ENCODE measurements around the gene ERG. TPM values are rescaled to one million over a fixed set of nuclear protein-coding genes. Genes with fewer than 3 reads are reported as not detected.

Gene ERG
- not detected for total RNA-seq

GRCh38 chr21:38498057-38498833 is at the start of gene ERG:
Gene ERG (minus strand): TSS chr21:38498477. CDS start chr21:38498380, 97 bp downstream.
- Mint-ChIP-seq H3K4me3 (no peak within 1 kb of the TSS), H3K9me3 (no peaks in the 10 kb centered on the region), H3K4me1 (no peaks in the 10 kb centered on the region), H3K36me3 (ENCODE audit: low read depth) (no peaks in the 10 kb centered on the region), H3K27me3 (peaks cover 43% of the 10 kb centered on the region), H3K27ac (no peak within 1 kb of the TSS)
- ATAC-seq (replicated peaks) = no peak

DNA sequence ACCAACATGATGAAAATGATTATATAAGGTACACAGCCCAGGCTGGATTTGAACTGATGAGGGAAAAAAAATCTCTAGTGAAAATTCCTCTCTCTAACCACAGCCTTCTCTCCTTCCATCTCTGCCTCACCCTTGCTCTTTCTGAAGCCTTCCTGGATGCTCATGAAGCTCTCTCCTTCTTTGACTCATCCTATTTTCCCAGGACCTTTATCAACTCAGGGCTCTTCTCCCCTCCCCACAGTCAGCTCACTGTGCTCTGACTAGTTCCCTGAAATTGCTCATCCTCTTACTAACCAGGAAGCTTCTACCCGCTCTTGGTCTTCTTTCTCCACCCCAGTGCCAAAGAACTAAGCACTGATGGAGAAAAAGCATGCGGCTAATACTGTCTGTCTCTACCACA is 46.4 kb upstream of the ERG start:
- H3K27ac Mint-ChIP-seq = no peak overlapping the region
- no peaks in the 10 kb centered on the region for H3K9me3 Mint-ChIP-seq
- peaks cover 6% of the 10 kb centered on the region for H3K27me3 Mint-ChIP-seq
- no peaks in the 10 kb centered on the region for H3K36me3 Mint-ChIP-seq (ENCODE audit: low read depth)
- no peaks in the 10 kb centered on the region for H3K4me1 Mint-ChIP-seq
- no peak for ATAC-seq (replicated peaks)
- H3K4me3 Mint-ChIP-seq = no peak overlapping the region

GRCh38 chr21:38542263-38542662 is 44.0 kb upstream of the ERG start:
- Mint-ChIP-seq H3K4me3 (no peak overlapping the region), H3K27ac (no peak overlapping the region), H3K27me3 (peaks cover 6% of the 10 kb centered on the region), H3K36me3 (ENCODE audit: low read depth) (no peaks in the 10 kb centered on the region), H3K4me1 (no peaks in the 10 kb centered on the region), H3K9me3 (no peaks in the 10 kb centered on the region)
- no peak for ATAC-seq (replicated peaks)

DNA sequence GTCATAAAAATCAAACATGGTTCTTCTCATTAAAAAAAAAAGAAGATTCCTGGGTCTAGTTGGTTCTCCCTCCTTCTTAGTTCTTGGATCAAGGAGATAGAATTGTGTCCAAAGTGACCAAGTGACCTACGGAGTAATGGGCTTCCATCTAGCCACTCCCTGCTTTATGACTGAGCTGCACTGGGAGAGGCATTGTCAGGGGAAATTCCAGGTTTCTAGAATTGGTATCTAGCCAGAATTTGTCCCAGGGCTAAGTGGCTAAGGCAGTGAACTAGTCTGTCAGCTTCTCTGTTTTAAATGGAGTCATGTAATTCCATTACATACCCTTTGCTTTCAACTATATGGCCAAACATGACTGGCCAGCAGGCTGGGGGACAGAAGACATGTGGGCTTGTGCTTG is 40.1 kb upstream of the ERG start:
- no peak overlapping the region for H3K27ac Mint-ChIP-seq
- no peaks in the 10 kb centered on the region for H3K9me3 Mint-ChIP-seq
- no peak for ATAC-seq (replicated peaks)
- no peaks in the 10 kb centered on the region for H3K4me1 Mint-ChIP-seq
- H3K27me3 Mint-ChIP-seq = peaks cover 3% of the 10 kb centered on the region
- no peaks in the 10 kb centered on the region for H3K36me3 Mint-ChIP-seq (ENCODE audit: low read depth)
- no peak overlapping the region for H3K4me3 Mint-ChIP-seq

DNA sequence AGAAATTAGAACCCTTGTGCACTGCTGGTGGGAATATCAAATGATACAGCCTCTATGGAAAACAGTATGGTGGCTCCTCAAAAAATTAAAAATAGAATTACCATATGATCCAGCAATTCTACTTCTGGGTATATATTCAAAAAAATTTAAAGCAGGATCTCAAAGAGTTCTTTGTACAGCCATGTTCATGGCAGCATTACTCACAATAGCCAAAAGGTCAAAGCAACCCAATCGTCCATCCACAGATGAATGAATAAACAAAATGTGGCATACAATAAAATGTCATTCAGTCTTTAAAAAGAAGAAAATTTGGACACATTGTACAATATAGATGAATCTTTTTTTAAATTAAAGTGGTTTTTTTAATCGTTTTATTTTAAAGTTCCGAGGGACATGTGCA is 36.3 kb upstream of the ERG start:
- H3K9me3 Mint-ChIP-seq = no peaks in the 10 kb centered on the region
- no peaks in the 10 kb centered on the region for H3K27me3 Mint-ChIP-seq
- no peak overlapping the region for H3K4me3 Mint-ChIP-seq
- H3K27ac Mint-ChIP-seq = no peak overlapping the region
- ATAC-seq (replicated peaks) = no peak
- no peaks in the 10 kb centered on the region for H3K36me3 Mint-ChIP-seq (ENCODE audit: low read depth)
- H3K4me1 Mint-ChIP-seq = no peaks in the 10 kb centered on the region

GRCh38 chr21:38533887-38534286 is 35.6 kb upstream of the ERG start:
- no peak overlapping the region for H3K4me3 Mint-ChIP-seq
- no peak overlapping the region for H3K27ac Mint-ChIP-seq
- H3K4me1 Mint-ChIP-seq = no peaks in the 10 kb centered on the region
- no peaks in the 10 kb centered on the region for H3K36me3 Mint-ChIP-seq (ENCODE audit: low read depth)
- ATAC-seq (replicated peaks) = no peak
- H3K27me3 Mint-ChIP-seq = no peaks in the 10 kb centered on the region
- no peaks in the 10 kb centered on the region for H3K9me3 Mint-ChIP-seq

DNA sequence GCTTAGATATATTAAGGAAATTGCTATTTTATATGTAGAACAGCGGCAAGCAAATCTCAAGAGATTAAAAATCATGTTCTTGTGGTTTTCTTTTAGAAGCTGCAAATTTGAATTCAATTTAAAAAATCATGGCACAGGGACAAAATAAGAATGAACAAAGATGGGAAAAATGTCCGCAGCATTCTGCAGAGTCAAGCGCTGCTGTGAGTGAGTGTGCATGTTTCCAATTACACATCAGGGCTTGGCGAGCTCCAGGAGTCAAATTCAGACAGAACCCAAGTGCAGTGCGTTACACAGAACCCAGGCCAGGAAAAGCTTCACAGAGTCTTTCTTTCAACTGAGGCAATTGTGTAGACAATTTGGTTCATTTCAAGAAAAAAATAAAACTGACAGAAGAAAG is 33.3 kb upstream of the ERG start:
- Mint-ChIP-seq H3K27ac (no peak overlapping the region), H3K27me3 (peaks cover 3% of the 10 kb centered on the region), H3K9me3 (no peaks in the 10 kb centered on the region), H3K36me3 (ENCODE audit: low read depth) (no peaks in the 10 kb centered on the region), H3K4me3 (no peak overlapping the region), H3K4me1 (no peaks in the 10 kb centered on the region)
- ATAC-seq (replicated peaks) = no peak

GRCh38 chr21:38531039-38531541 is 32.8 kb upstream of the ERG start:
- Mint-ChIP-seq H3K27ac (no peak overlapping the region), H3K4me3 (no peak overlapping the region), H3K9me3 (no peaks in the 10 kb centered on the region), H3K4me1 (no peaks in the 10 kb centered on the region), H3K36me3 (ENCODE audit: low read depth) (no peaks in the 10 kb centered on the region), H3K27me3 (peaks cover 3% of the 10 kb centered on the region)
- no peak for ATAC-seq (replicated peaks)

DNA sequence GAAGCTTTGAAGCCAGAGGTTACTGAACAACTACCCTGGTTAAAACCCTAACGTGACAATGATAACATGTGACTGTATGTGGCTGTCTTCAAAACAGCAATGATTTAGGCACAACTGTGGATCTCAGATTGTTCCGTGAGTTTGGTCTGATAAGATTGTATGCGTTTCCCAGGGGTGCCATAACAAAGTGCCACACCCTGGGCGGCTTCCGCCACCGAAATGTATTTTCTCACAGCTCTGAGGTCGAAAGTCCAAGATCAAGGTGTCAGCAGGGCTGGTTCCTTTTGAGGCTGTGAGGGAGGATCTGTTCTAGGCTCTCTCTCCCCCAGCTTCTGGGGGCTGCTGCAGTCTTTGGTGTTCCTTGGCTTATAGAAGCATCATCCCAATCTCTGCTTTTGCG is 29.5 kb upstream of the ERG start:
- H3K4me3 Mint-ChIP-seq = no peak overlapping the region
- H3K36me3 Mint-ChIP-seq (ENCODE audit: low read depth) = no peaks in the 10 kb centered on the region
- no peaks in the 10 kb centered on the region for H3K4me1 Mint-ChIP-seq
- no peaks in the 10 kb centered on the region for H3K9me3 Mint-ChIP-seq
- H3K27me3 Mint-ChIP-seq = peaks cover 9% of the 10 kb centered on the region
- ATAC-seq (replicated peaks) = no peak
- H3K27ac Mint-ChIP-seq = no peak overlapping the region

GRCh38 chr21:38525454-38525853 is 27.2 kb upstream of the ERG start:
- peaks cover 14% of the 10 kb centered on the region for H3K27me3 Mint-ChIP-seq
- H3K4me1 Mint-ChIP-seq = peaks cover 4% of the 10 kb centered on the region
- peak overlapping the region; percentile 65 for H3K27ac Mint-ChIP-seq
- peaks cover 3% of the 10 kb centered on the region for H3K9me3 Mint-ChIP-seq
- H3K4me3 Mint-ChIP-seq = peak overlapping the region; percentile 26
- ATAC-seq (replicated peaks) = peak; percentile 51
- H3K36me3 Mint-ChIP-seq (ENCODE audit: low read depth) = no peaks in the 10 kb centered on the region

GRCh38 chr21:38524168-38525153 is 26.2 kb upstream of the ERG start:
- Mint-ChIP-seq H3K27me3 (peaks cover 14% of the 10 kb centered on the region), H3K27ac (peak overlapping the region; percentile 28), H3K4me3 (no peak overlapping the region), H3K9me3 (peaks cover 4% of the 10 kb centered on the region), H3K36me3 (ENCODE audit: low read depth) (no peaks in the 10 kb centered on the region), H3K4me1 (peaks cover 4% of the 10 kb centered on the region)
- ATAC-seq (replicated peaks) = no peak

DNA sequence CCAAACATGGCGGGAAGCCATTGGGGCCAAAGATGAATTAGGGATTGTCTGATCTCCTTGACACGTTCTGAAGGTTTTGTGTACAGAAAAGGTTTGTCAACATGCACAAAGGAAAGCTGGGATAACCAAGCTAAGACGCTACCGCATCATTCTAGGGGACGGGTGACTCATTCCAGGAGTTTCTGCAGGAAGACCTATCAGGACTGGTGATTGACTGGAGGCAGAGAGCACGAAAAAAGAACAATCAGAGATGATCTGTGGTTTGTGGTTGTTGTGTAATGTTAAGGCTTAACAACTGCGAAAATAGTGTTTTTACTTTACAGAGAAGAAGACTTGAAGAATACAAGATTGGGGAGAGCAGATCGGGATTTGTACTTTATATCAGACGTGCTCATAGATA is 22.2 kb upstream of the ERG start:
- H3K27ac Mint-ChIP-seq = no peak overlapping the region
- H3K9me3 Mint-ChIP-seq = peaks cover 4% of the 10 kb centered on the region
- H3K4me3 Mint-ChIP-seq = no peak overlapping the region
- no peak for ATAC-seq (replicated peaks)
- H3K36me3 Mint-ChIP-seq (ENCODE audit: low read depth) = no peaks in the 10 kb centered on the region
- H3K27me3 Mint-ChIP-seq = peaks cover 20% of the 10 kb centered on the region
- peaks cover 4% of the 10 kb centered on the region for H3K4me1 Mint-ChIP-seq

DNA sequence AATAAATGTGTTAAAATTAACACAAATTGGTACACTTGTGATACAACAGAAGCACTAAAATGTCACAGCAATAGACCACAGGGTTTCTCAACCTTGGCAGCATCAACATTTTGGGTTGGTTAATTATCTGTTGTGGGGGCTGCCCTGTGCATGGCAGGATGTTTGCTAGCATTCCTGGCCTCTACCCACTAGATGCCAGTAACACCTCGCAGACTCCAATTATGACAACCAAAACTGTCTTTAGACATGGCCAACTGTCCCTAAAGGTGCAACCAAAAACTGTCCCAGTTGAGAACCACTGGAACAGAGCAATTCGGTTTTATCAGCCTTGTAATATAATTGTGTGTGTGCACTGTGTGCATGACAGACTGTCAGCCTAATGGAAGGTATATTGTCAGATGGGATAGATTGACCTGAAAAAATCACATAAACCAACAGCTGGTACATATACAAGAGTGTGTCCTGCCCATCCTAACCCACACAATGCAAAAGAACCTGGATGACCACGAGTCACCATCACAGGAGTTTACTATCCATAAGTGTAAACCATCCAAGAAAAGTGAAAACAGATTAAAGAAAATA is 13.5 kb upstream of the ERG start:
- no peak overlapping the region for H3K4me3 Mint-ChIP-seq
- H3K27ac Mint-ChIP-seq = no peak overlapping the region
- ATAC-seq (replicated peaks) = no peak
- H3K4me1 Mint-ChIP-seq = no peaks in the 10 kb centered on the region
- no peaks in the 10 kb centered on the region for H3K36me3 Mint-ChIP-seq (ENCODE audit: low read depth)
- H3K9me3 Mint-ChIP-seq = no peaks in the 10 kb centered on the region
- H3K27me3 Mint-ChIP-seq = peaks cover 31% of the 10 kb centered on the region

- Mint-ChIP-seq H3K4me3 (no peak overlapping the region), H3K4me1 (no peaks in the 10 kb centered on the region), H3K27me3 (peaks cover 32% of the 10 kb centered on the region), H3K9me3 (no peaks in the 10 kb centered on the region), H3K27ac (no peak overlapping the region), H3K36me3 (ENCODE audit: low read depth) (no peaks in the 10 kb centered on the region)
- no peak for ATAC-seq (replicated peaks)
These were observed 12.9 kb upstream of the ERG start for GRCh38 chr21:38511198-38511597.

Measured in activated T-helper 17 cell treated with anti-CD3 and anti-CD28 coated beads, Interleukin-2, amount 50 U/mL, for 72 hours (primary cell).